GM11168 (cell line): ENCODE measurements around the gene SLC6A5.

ENCODE experiments used
- in situ Hi-C: fragments of 300-500 bp; cut with MboI; formaldehyde crosslinking; loops from one replicate; pipeline ENCODE4 v1.12.0; 2022; ENCODE audit warnings: low sequenced_read_pairs; ENCODE audit not compliant: unreplicated experiment

The SLC6A5 gene

DNA sequence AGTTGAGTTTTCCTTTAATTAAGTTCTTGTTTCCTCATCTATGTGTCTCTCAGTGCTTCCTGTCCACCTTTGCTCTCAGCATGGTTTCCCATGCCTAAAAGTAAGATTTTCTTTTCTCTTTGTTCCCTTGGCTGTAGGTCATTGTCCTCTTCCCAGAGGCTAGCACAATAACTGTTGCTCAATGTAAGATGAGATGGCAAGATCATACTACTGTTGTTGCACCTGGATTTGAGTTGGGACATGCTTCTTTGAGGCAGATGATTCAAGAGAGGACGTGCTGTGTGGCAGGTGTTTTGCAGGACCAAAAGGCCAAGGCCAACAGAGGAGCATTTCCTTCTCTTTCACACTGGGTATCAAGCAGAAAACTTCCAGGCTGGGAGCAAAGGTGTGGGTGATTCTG lies 58.7 kb downstream of the SLC6A5 start:
- in situ Hi-C loops, result loop anchor here (25.0 kb wide), 1 partner anchor 854 kb away; no protein-coding TSS in a partner anchor

- in situ Hi-C loops, result loop anchor here (25.0 kb wide), 1 partner anchor 851 kb away; no protein-coding TSS in a partner anchor
Measured at GRCh38 chr11:20661445-20661844, 62.0 kb downstream of the SLC6A5 start.

DNA sequence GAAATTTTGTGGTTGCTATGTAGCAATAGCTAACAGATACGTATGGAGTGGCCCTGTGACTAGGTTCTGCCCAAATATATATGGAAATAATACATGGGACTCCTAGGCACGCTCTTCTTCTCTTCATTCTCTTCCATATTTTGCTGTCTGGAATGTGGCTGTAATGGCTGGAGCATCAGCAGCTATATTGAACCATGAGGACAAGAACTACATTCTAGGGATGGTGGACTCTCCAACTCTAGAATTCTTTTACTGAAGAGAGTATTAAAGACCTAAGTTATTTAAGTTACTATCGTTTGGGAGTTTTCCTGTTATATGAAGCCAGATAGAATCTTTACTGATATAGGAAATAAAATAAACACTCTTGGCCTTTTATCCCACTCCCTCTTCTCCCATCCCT lies 62.4 kb downstream of the SLC6A5 start:
- in situ Hi-C loops, result loop anchor here (25.0 kb wide), 1 partner anchor 850 kb away; no protein-coding TSS in a partner anchor

DNA sequence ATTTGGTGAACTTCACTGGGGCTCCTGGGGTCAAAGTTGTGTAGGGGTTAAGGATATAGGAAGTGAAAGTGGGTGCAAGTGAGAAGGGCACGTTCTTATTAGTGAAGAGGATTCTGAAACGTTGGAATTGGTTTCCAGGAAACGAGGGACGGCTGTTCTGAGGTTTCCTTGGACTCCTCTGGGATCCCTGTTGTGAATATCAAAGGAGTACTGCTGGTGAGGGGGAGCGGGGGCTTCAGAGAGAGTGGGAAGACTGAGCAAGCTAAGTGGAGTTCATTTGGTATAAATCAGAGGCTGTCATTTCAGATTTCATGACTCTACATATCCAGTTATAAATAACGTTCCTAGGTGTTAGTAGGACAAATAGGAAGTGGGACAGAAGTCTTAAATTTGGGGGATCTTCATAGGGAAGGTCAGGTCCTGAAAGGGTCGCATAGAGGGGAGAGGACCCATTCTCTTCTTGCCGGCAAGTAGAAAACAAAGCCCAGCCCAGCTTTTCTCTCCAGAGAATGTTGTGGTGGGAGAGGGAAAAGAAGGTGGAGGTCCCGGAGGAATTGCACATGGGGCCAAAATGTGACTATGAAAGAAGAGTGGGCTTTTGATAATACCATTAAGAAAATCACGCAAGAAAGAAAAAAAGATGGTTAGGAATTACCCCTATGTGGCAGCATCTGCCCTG lies 68.9 kb downstream of the SLC6A5 start:
- in situ Hi-C loops, result loop anchor here (25.0 kb wide), 1 partner anchor 844 kb away; no protein-coding TSS in a partner anchor

- in situ Hi-C loops, result loop anchor here (25.0 kb wide), 1 partner anchor 843 kb away; no protein-coding TSS in a partner anchor
Measured at GRCh38 chr11:20668844-20669819, 69.7 kb downstream of the SLC6A5 start, which contains the start of gene NELL1. Gene NELL1, plus strand, starts transcription at chr11:20669586.

GRCh38 chr11:20669820-20670684 lies 70.6 kb downstream of the SLC6A5 start:
- in situ Hi-C loops, result loop anchor here (25.0 kb wide), 1 partner anchor 842 kb away; no protein-coding TSS in a partner anchor

- in situ Hi-C loops, result loop anchor here (25.0 kb wide), 1 partner anchor 841 kb away; no protein-coding TSS in a partner anchor
Measured at GRCh38 chr11:20670932-20671403, 71.6 kb downstream of the SLC6A5 start.

GRCh38 chr11:20671856-20672546 lies 72.6 kb downstream of the SLC6A5 start:
- in situ Hi-C loops, result loop anchor here (25.0 kb wide), 1 partner anchor 840 kb away; no protein-coding TSS in a partner anchor

DNA sequence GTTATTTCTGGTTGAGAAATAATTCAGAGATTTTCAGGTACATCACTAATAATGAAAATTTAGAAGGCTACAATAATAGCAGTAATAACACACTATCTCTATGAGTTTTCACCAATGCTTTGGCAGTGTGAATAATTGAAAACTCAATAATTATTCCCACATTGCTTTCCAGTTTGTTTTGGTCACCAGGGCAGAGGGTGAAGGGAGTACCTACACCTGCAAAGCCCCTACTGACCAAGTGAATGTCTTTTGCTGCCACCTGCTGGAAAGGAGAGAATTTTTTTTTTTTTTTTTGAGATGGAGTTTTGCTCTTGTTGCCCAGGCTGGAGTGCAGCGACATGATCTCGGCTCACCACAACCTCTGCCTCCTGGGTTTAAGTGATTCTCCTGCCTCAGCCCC lies 73.2 kb downstream of the SLC6A5 start:
- in situ Hi-C loops, result loop anchor here (25.0 kb wide), 1 partner anchor 840 kb away; no protein-coding TSS in a partner anchor

GRCh38 chr11:20676658-20677057 lies 77.2 kb downstream of the SLC6A5 start:
- in situ Hi-C loops, result no loop called here

GRCh38 chr11:20688761-20689160 lies 89.4 kb downstream of the SLC6A5 start:
- in situ Hi-C loops, result no loop called here

- in situ Hi-C loops, result no loop called here
Measured at GRCh38 chr11:20707876-20708275, 108.5 kb downstream of the SLC6A5 start.
